Breast epithelium (tissue), 3 donors: ENCODE results near the gene GSTA4.

Experiments
- CTCF ChIP-seq, 3 donors: fragments of 450-650 bp; IDR thresholded peaks; one replicate each; pipeline ENCODE4 v1.5.1; 2016 to 2017; ENCODE audit warnings: antibody characterized with exemption in 3 of 3, mild to moderate bottlenecking in 3 of 3, moderate library complexity in 3 of 3
- POLR2A ChIP-seq: fragments of 450-650 bp; IDR thresholded peaks from one replicate; pipeline ENCODE4 v1.6.1; 2016; ENCODE audit warnings: antibody characterized with exemption, mild to moderate bottlenecking, moderate library complexity
- POLR2AphosphoS5 ChIP-seq, 3 donors: sonication (generic); formaldehyde crosslinking; IDR thresholded peaks; one replicate each; pipeline ENCODE4 v1.6.1; 2017; ENCODE audit warnings: antibody characterized with exemption in 3 of 3

GRCh38 chr6:53009511-53009910 is 14.4 kb upstream of the GSTA4 start:
- no peak for TF ChIP-seq CTCF (IDR thresholded peaks at IDR 0.05)
- TF ChIP-seq POLR2A: no peak
- no peak for TF ChIP-seq POLR2AphosphoS5 (IDR thresholded peaks at IDR 0.05)
